GM23338 (cell line): ENCODE measurements around the gene IFI44L.

Experiments used
- CREB1 ChIP-seq: fragments of 250-450 bp; sonication (Bioruptor Pico); IDR thresholded peaks from 2 replicates; pipeline ENCODE4 v1.5.0; 2020; ENCODE audit warnings: low read depth, mild to moderate bottlenecking, moderate library complexity
- CTCF ChIP-seq, 2 experiments: fragments of 200-600 bp in 1 of 2; sonication (generic) in 1 of 2; conservative IDR thresholded peaks; 2 replicates each; pipeline versions ENCODE4 v1.5.1 to v1.6.1; 2016 to 2017; ENCODE audit warnings: antibody characterized with exemption in 2 of 2, low read depth in 2 of 2, mild to moderate bottlenecking in 2 of 2, moderate library complexity in 1 of 2
- ETS1 ChIP-seq: IDR thresholded peaks from 2 replicates; pipeline ENCODE4 v1.6.1; 2016; ENCODE audit warnings: antibody characterized with exemption
- EZH2 ChIP-seq: fragments of 200-600 bp; sonication (generic); IDR thresholded peaks from one replicate; pipeline ENCODE4 v1.8.0; 2017; ENCODE audit warnings: antibody characterized with exemption, mild to moderate bottlenecking, low read depth; ENCODE audit not compliant: unreplicated experiment
- EZH2phosphoT487 ChIP-seq: fragments of 200-600 bp; sonication (generic); IDR thresholded peaks from one replicate; pipeline ENCODE4 v1.8.1; 2018; ENCODE audit warnings: antibody characterized with exemption; ENCODE audit not compliant: unreplicated experiment
- JUNB ChIP-seq: IDR thresholded peaks from one replicate; pipeline ENCODE4 v1.6.1; 2016; ENCODE audit warnings: antibody characterized with exemption; ENCODE audit not compliant: unreplicated experiment
- POLR2AphosphoS5 ChIP-seq: IDR thresholded peaks from 2 replicates; pipeline ENCODE4 v1.6.1; 2016; ENCODE audit warnings: antibody characterized with exemption, low read depth
- REST ChIP-seq: IDR thresholded peaks from one replicate; pipeline ENCODE4 v1.6.1; 2018; ENCODE audit warnings: antibody characterized with exemption; ENCODE audit not compliant: unreplicated experiment
- STAT1 ChIP-seq: IDR thresholded peaks from one replicate; pipeline ENCODE4 v1.6.1; 2016; ENCODE audit warnings: antibody characterized with exemption; ENCODE audit not compliant: unreplicated experiment
- ZNF114 ChIP-seq: fragments of 250-450 bp; sonication (Bioruptor Pico); IDR thresholded peaks from 2 replicates; pipeline ENCODE4 v1.5.0; 2020; ENCODE audit warnings: mild to moderate bottlenecking, moderate library complexity

- TF ChIP-seq CTCF (conservative IDR thresholded peaks at IDR 0.05; ENCODE audit: low read depth in 2 of 2) (no peak), EZH2 (no peak), POLR2AphosphoS5 (no peak), EZH2phosphoT487 (no peak), REST (no peak), CREB1 (CRISPR knock-in tag) (no peak), ETS1 (no peak), STAT1 (no peak), JUNB (no peak), ZNF114 (CRISPR knock-in tag) (no peak)
These were observed 15.6 kb upstream of the IFI44L start for GRCh38 chr1:78604643-78605042.
